ENCODE measurements around the gene LMF2. TPM values are rescaled to one million over a fixed set of nuclear protein-coding genes. Genes with fewer than 3 reads are reported as not detected.

LMF2 gene
- total RNA-seq, 4 donors from 2014 or later = 19.7 to 61.3 (median 32.0) TPM

DNA sequence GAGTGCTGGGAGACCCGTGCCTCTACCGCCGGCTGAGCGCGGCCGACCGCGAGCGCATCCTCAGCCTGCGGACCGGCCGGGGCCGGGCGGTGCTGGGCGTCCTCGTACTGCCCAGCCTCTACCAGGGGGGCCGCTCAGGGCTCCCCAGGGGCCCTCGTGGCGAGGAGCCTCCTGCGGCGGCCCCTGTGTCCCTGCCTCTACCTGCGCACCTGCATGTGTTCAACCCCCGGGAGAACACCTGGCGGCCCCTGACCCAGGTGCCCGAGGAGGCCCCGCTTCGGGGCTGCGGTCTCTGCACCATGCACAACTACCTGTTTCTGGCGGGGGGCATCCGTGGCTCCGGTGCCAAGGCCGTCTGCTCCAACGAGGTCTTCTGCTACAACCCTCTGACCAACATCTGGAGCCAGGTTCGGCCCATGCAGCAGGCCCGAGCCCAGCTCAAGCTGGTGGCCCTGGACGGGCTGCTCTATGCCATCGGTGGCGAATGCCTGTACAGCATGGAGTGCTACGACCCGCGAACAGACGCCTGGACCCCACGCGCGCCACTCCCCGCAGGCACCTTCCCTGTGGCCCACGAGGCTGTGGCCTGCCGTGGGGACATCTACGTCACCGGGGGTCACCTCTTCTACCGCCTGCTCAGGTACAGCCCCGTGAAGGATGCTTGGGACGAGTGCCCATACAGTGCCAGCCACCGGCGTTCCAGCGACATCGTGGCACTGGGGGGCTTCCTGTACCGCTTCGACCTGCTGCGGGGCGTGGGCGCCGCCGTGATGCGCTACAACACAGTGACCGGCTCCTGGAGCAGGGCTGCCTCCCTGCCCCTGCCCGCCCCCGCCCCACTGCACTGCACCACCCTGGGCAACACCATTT is 41.7 kb upstream of the LMF2 start:
- Histone ChIP-seq H3K9me3 (no peaks in the 10 kb centered on the region), H3K4me1 (peaks cover 0 to 12% of the 10 kb centered on the region in 2 donors), H3K27ac (no peak overlapping the region), H3K4me3 (no peak overlapping the region), H3K27me3 (peaks cover 13 to 14% of the 10 kb centered on the region in 2 donors), H3K36me3 (no peaks in the 10 kb centered on the region)
- TF ChIP-seq, protein P1, sequence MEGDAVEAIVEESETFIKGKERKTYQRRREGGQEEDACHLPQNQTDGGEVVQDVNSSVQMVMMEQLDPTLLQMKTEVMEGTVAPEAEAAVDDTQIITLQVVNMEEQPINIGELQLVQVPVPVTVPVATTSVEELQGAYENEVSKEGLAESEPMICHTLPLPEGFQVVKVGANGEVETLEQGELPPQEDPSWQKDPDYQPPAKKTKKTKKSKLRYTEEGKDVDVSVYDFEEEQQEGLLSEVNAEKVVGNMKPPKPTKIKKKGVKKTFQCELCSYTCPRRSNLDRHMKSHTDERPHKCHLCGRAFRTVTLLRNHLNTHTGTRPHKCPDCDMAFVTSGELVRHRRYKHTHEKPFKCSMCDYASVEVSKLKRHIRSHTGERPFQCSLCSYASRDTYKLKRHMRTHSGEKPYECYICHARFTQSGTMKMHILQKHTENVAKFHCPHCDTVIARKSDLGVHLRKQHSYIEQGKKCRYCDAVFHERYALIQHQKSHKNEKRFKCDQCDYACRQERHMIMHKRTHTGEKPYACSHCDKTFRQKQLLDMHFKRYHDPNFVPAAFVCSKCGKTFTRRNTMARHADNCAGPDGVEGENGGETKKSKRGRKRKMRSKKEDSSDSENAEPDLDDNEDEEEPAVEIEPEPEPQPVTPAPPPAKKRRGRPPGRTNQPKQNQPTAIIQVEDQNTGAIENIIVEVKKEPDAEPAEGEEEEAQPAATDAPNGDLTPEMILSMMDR (IDR thresholded peaks at IDR 0.05) = no peak
- no peak for TF ChIP-seq POLR2A (IDR thresholded peaks at IDR 0.05)
- no peak for DNase-seq
- intact Hi-C loops (cut with DNase I; ENCODE audit: low total_unique reads) = no loop called here

DNA sequence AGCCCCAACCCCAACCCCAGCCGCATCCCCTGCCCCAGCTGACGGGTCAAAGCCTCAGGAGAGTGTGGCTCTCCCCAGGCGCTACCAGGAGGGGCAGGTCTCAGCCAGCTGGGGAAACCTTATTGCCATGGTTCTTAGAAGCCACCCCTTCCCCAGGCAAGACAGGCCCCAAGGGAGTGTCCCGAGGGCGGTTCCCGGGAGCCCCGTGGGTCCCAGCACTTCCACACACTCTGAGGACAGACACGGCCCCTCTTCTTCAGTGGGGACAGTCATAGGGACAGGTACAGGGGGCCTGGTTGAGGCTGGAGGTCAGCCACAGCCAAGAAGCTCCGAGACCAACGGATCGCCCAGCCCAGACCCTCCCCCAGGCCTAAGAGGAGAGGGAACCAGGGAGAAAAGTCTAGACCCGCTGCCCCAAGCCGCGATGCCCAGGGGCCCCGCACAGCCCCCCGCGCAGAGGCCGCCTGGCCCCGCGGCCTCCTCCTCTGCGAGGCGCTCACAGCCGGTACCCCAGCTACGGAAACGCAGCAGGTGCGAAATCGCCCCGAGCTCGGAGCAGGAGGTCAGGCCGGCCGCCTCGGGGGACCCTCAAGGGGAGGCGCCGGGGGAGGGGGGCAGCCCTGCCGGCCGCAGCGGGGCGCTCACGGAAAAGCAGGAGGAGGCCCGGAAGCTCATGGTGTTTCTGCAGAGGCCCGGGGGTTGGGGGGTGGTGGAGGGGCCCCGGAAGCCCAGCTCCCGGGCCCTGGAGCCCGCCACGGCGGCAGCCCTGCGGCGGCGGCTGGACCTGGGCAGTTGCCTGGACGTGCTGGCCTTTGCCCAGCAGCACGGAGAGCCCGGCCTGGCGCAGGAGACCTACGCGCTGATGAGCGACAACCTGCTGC is 40.8 kb upstream of the LMF2 start:
- Histone ChIP-seq H3K4me1 (peaks cover 0 to 12% of the 10 kb centered on the region in 2 donors), H3K36me3 (no peaks in the 10 kb centered on the region), H3K27me3 (peaks cover 13 to 14% of the 10 kb centered on the region in 2 donors), H3K27ac (no peak overlapping the region), H3K4me3 (no peak overlapping the region), H3K9me3 (no peaks in the 10 kb centered on the region)
- DNase-seq = no peak
- TF ChIP-seq, protein P1 (IDR thresholded peaks at IDR 0.05) = no peak
- TF ChIP-seq POLR2A (IDR thresholded peaks at IDR 0.05) = no peak
- intact Hi-C loops (cut with DNase I; ENCODE audit: low total_unique reads) = no loop called here

DNA sequence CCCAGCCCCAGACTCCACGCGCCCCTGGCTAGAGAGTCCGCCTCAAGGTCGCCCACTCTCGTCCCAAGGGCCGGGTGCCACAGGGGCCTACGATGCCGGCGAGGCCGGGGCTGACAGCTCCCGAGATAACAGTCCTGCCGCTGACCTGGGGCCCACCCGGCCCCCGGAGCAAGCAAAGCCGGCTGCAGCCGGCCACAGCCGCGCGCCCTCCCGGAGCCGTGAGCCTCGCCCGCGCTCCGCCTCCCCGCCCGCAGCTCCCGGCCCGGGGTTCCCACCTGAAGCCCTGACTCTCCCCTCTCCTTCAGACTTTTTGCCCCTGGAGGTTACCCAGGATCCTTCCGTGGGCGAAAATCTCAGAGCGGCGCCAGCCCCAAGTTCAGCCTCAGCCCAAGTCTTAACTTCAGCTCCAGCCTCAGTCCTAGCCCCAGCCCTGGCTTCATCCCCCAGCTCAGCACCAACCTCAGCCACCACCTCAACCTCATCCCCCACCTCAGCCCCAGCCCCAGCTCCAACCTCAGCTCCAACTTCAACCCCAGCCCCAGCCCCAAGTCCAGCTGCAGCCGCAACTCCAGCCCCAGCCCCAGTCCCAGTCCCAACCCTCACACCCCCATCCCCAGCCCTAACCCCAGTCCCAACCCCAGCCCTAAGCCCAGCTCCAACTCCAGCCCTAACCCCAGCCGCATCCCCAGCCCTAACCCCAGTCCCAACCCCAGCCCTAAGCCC is 39.9 kb upstream of the LMF2 start:
- intact Hi-C loops (cut with DNase I; ENCODE audit: low total_unique reads) = no loop called here
- H3K4me3 ChIP-seq = no peak overlapping the region
- TF ChIP-seq, protein P1 (IDR thresholded peaks at IDR 0.05) = no peak

DNA sequence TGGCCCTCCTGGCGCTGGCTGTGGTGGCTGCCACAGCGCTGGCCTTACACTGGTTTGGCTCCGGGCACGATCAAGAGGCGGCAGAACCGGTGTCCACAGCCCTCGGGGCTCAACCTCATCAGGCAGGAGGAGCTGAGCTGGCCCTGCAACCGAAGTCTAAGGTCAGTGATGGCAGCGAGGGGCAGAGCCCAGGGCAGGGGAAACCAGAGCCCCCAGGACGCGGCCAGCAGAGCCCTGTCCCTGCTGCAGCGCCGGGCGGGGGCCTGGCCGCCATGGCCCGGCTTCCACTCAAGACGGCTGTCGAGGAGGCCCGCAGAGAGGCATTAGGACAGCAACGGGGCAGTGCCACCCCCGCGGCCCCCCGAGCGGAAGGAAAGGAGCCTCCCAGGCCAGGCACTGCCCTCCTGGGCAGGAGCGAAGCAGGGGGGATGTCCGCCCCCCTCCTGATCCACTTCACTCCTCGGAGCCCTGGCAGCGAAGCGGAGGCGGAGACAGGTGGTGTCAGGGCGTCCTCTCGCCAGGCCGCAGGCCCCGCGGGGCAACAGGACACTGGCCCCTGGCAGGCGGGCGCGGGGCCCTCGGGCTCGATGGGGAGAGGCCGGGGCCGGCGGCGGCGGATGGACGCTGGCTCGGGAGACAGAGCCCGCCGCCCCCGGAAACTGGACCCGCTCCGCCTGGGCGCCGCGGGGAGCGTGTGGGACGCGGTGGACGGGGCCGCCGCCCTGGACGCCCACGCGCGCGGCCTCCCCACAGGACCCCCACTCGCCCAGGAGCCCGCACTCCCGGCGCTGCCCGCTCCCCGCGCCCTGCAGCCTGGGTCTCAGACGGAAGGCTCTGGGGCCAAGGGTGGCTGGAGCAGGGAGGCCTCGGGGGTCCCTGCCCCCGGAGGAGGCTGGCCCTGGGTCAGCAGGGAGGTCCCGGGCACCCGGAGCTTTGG is 39.1 kb upstream of the LMF2 start:
- H3K4me1 ChIP-seq = peaks cover 0 to 12% of the 10 kb centered on the region in 2 donors
- intact Hi-C loops (cut with DNase I; ENCODE audit: low total_unique reads) = no loop called here
- no peaks in the 10 kb centered on the region for H3K36me3 ChIP-seq
- no peaks in the 10 kb centered on the region for H3K9me3 ChIP-seq
- H3K4me3 ChIP-seq = no peak overlapping the region
- TF ChIP-seq, protein P1 (IDR thresholded peaks at IDR 0.05) = no peak
- TF ChIP-seq POLR2A (IDR thresholded peaks at IDR 0.05) = no peak
- H3K27me3 ChIP-seq = peaks cover 13 to 14% of the 10 kb centered on the region in 2 donors
- H3K27ac ChIP-seq = no peak overlapping the region
- no peak for DNase-seq

More for the DNA sequence above, 39.9 kb upstream of the LMF2 start:
- DNase-seq = no peak
- H3K27ac ChIP-seq = no peak overlapping the region
- no peaks in the 10 kb centered on the region for H3K36me3 ChIP-seq
- peaks cover 13 to 14% of the 10 kb centered on the region in 2 donors for H3K27me3 ChIP-seq
- H3K9me3 ChIP-seq = no peaks in the 10 kb centered on the region
- H3K4me1 ChIP-seq = peaks cover 0 to 12% of the 10 kb centered on the region in 2 donors

Measured in uterus (tissue), 4 donors.